Tibial nerve (tissue), 3 donors: ENCODE measurements around the gene ZNF280D.

Experiments used
- EP300 ChIP-seq, 2 donors: sonication (generic); formaldehyde crosslinking; IDR thresholded peaks; one replicate each; pipeline ENCODE4 v1.6.1; 2017; ENCODE audit warnings: antibody characterized with exemption in 2 of 2, mild to moderate bottlenecking in 1 of 2
- POLR2A ChIP-seq, 2 donors: fragments of 450-650 bp; IDR thresholded peaks; one replicate each; pipeline ENCODE4 v1.6.1; 2017; ENCODE audit warnings: antibody characterized with exemption in 2 of 2, mild to moderate bottlenecking in 2 of 2, moderate library complexity in 2 of 2

DNA sequence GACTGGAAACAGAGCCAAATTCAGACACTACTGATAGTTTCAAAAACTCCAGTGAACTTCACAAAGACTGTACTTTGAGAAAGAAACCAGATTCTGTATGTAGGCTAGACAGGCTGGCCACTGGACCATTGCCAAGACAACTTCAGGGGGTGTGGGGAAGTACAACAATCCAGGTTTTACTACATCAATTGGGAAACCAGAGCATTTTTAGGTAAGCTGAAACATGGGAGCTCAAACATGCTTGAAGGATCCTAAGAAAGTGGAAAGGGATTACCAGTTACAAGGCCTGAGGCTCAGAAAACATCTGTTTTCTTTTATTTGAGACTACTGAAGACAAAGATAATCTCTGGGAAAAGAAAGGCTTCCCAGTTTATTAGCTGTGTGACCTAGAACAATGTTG is 26.9 kb upstream of the ZNF280D start:
- TF ChIP-seq POLR2A (IDR thresholded peaks at IDR 0.05) (no peak), EP300 (IDR thresholded peaks at IDR 0.05) (no peak)
